Measurements from ENCODE around the gene HOXB6. TPM values are rescaled to one million over a fixed set of nuclear protein-coding genes. Genes with fewer than 3 reads are reported as not detected.
A peak's percentile ranks its signal among the peaks of the same experiment; 100 is the strongest.

Gene HOXB6
- total RNA-seq, 1 donor from 2014 or later = not detected

- H3K4me1 ChIP-seq (ENCODE audit: control insufficient read depth in 3 of 3, insufficient read depth in 3 of 3, low read length in 3 of 3) = peaks cover 12 to 15% (median 13%) of the 10 kb centered on the region in 3 donors
- no peak overlapping the region for H3K4me3 ChIP-seq (ENCODE audit: low read length in 3 of 3)
- H3K27me3 ChIP-seq (ENCODE audit: control insufficient read depth in 3 of 3, insufficient read depth in 3 of 3, low read length in 3 of 3) = peaks cover 96 to 99% (median 97%) of the 10 kb centered on the region in 3 donors
- H3K9me3 ChIP-seq (ENCODE audit: control insufficient read depth in 3 of 3, low read length in 3 of 3) = no peaks in the 10 kb centered on the region
- no peak overlapping the region for H3K27ac ChIP-seq (ENCODE audit: low read depth, low read length)
- H3K9ac ChIP-seq (ENCODE audit: low read depth in 1 of 3, low read length in 3 of 3) = no peak overlapping the region
- H3K36me3 ChIP-seq (ENCODE audit: control insufficient read depth in 3 of 3, insufficient read depth in 3 of 3, low read length in 3 of 3) = no peaks in the 10 kb centered on the region
Measured at GRCh38 chr17:48627623-48628521, 23.1 kb upstream of the HOXB6 start.

GRCh38 chr17:48627118-48627597 is 22.4 kb upstream of the HOXB6 start:
- no peak overlapping the region for H3K4me3 ChIP-seq (ENCODE audit: low read length in 3 of 3)
- no peaks in the 10 kb centered on the region for H3K36me3 ChIP-seq (ENCODE audit: control insufficient read depth in 3 of 3, insufficient read depth in 3 of 3, low read length in 3 of 3)
- H3K27me3 ChIP-seq (ENCODE audit: control insufficient read depth in 3 of 3, insufficient read depth in 3 of 3, low read length in 3 of 3) = peaks cover 96 to 99% (median 97%) of the 10 kb centered on the region in 3 donors
- H3K27ac ChIP-seq (ENCODE audit: low read depth, low read length) = no peak overlapping the region
- H3K9ac ChIP-seq (ENCODE audit: low read depth in 1 of 3, low read length in 3 of 3) = no peak overlapping the region
- H3K9me3 ChIP-seq (ENCODE audit: control insufficient read depth in 3 of 3, low read length in 3 of 3) = no peaks in the 10 kb centered on the region
- H3K4me1 ChIP-seq (ENCODE audit: control insufficient read depth in 3 of 3, insufficient read depth in 3 of 3, low read length in 3 of 3) = peaks cover 12 to 15% (median 13%) of the 10 kb centered on the region in 3 donors

- Histone ChIP-seq H3K9me3 (ENCODE audit: control insufficient read depth in 3 of 3, low read length in 3 of 3) (no peaks in the 10 kb centered on the region), H3K4me3 (ENCODE audit: low read length in 3 of 3) (peak within 1 kb of the TSS; percentile 43 to 57 (median 49)), H3K27me3 (ENCODE audit: control insufficient read depth in 3 of 3, insufficient read depth in 3 of 3, low read length in 3 of 3) (peaks cover 96 to 99% (median 97%) of the 10 kb centered on the region in 3 donors), H3K4me1 (ENCODE audit: control insufficient read depth in 3 of 3, insufficient read depth in 3 of 3, low read length in 3 of 3) (peaks cover 12 to 15% (median 13%) of the 10 kb centered on the region in 3 donors), H3K36me3 (ENCODE audit: control insufficient read depth in 3 of 3, insufficient read depth in 3 of 3, low read length in 3 of 3) (no peaks in the 10 kb centered on the region), H3K9ac (ENCODE audit: low read depth in 1 of 3, low read length in 3 of 3) (peak within 1 kb of the TSS in 2 of 3 donors; percentile 40 to 42), H3K27ac (ENCODE audit: low read depth, low read length) (no peak within 1 kb of the TSS)
Measured at GRCh38 chr17:48626245-48627117, 21.7 kb upstream of the HOXB6 start, which contains the start of gene HOXB9. HOXB9 (minus strand) TSS chr17:48626358; CDS start chr17:48626269, 89 bp downstream.

- Histone ChIP-seq H3K27me3 (ENCODE audit: control insufficient read depth in 3 of 3, insufficient read depth in 3 of 3, low read length in 3 of 3) (peaks cover 95 to 98% (median 96%) of the 10 kb centered on the region in 3 donors), H3K4me3 (ENCODE audit: low read length in 3 of 3) (peak overlapping the region; percentile 43 to 57 (median 49)), H3K4me1 (ENCODE audit: control insufficient read depth in 3 of 3, insufficient read depth in 3 of 3, low read length in 3 of 3) (peaks cover 12 to 15% (median 13%) of the 10 kb centered on the region in 3 donors), H3K9ac (ENCODE audit: low read depth in 1 of 3, low read length in 3 of 3) (peak overlapping the region in 1 of 3 donors; percentile 42), H3K36me3 (ENCODE audit: control insufficient read depth in 3 of 3, insufficient read depth in 3 of 3, low read length in 3 of 3) (no peaks in the 10 kb centered on the region), H3K9me3 (ENCODE audit: control insufficient read depth in 3 of 3, low read length in 3 of 3) (no peaks in the 10 kb centered on the region), H3K27ac (ENCODE audit: low read depth, low read length) (no peak overlapping the region)
Measured at GRCh38 chr17:48625495-48626244, 20.9 kb upstream of the HOXB6 start.

- Histone ChIP-seq H3K4me1 (ENCODE audit: control insufficient read depth in 3 of 3, insufficient read depth in 3 of 3, low read length in 3 of 3) (peaks cover 12 to 15% (median 13%) of the 10 kb centered on the region in 3 donors), H3K36me3 (ENCODE audit: control insufficient read depth in 3 of 3, insufficient read depth in 3 of 3, low read length in 3 of 3) (no peaks in the 10 kb centered on the region), H3K9ac (ENCODE audit: low read depth in 1 of 3, low read length in 3 of 3) (peak overlapping the region in 2 of 3 donors; percentile 40 to 42), H3K4me3 (ENCODE audit: low read length in 3 of 3) (peak overlapping the region; percentile 35 to 57 (median 43)), H3K27ac (ENCODE audit: low read depth, low read length) (no peak overlapping the region), H3K9me3 (ENCODE audit: control insufficient read depth in 3 of 3, low read length in 3 of 3) (no peaks in the 10 kb centered on the region), H3K27me3 (ENCODE audit: control insufficient read depth in 3 of 3, insufficient read depth in 3 of 3, low read length in 3 of 3) (peaks cover 95 to 97% (median 96%) of the 10 kb centered on the region in 3 donors)
Measured at GRCh38 chr17:48624544-48625494, 20.0 kb upstream of the HOXB6 start.

GRCh38 chr17:48624118-48624517 is 19.3 kb upstream of the HOXB6 start:
- Histone ChIP-seq H3K9ac (ENCODE audit: low read depth in 1 of 3, low read length in 3 of 3) (no peak overlapping the region), H3K9me3 (ENCODE audit: control insufficient read depth in 3 of 3, low read length in 3 of 3) (no peaks in the 10 kb centered on the region), H3K27me3 (ENCODE audit: control insufficient read depth in 3 of 3, insufficient read depth in 3 of 3, low read length in 3 of 3) (peaks cover 95 to 97% (median 95%) of the 10 kb centered on the region in 3 donors), H3K4me1 (ENCODE audit: control insufficient read depth in 3 of 3, insufficient read depth in 3 of 3, low read length in 3 of 3) (peaks cover 12 to 15% (median 13%) of the 10 kb centered on the region in 3 donors), H3K27ac (ENCODE audit: low read depth, low read length) (no peak overlapping the region), H3K36me3 (ENCODE audit: control insufficient read depth in 3 of 3, insufficient read depth in 3 of 3, low read length in 3 of 3) (no peaks in the 10 kb centered on the region), H3K4me3 (ENCODE audit: low read length in 3 of 3) (no peak overlapping the region)

GRCh38 chr17:48623583-48623982 is 18.8 kb upstream of the HOXB6 start:
- Histone ChIP-seq H3K4me1 (ENCODE audit: control insufficient read depth in 3 of 3, insufficient read depth in 3 of 3, low read length in 3 of 3) (peaks cover 12 to 17% (median 15%) of the 10 kb centered on the region in 3 donors), H3K9ac (ENCODE audit: low read depth in 1 of 3, low read length in 3 of 3) (no peak overlapping the region), H3K27ac (ENCODE audit: low read depth, low read length) (no peak overlapping the region), H3K4me3 (ENCODE audit: low read length in 3 of 3) (no peak overlapping the region), H3K9me3 (ENCODE audit: control insufficient read depth in 3 of 3, low read length in 3 of 3) (no peaks in the 10 kb centered on the region), H3K27me3 (ENCODE audit: control insufficient read depth in 3 of 3, insufficient read depth in 3 of 3, low read length in 3 of 3) (peaks cover 94 to 97% (median 94%) of the 10 kb centered on the region in 3 donors), H3K36me3 (ENCODE audit: control insufficient read depth in 3 of 3, insufficient read depth in 3 of 3, low read length in 3 of 3) (no peaks in the 10 kb centered on the region)

GRCh38 chr17:48622857-48623256 is 18.1 kb upstream of the HOXB6 start:
- Histone ChIP-seq H3K9me3 (ENCODE audit: control insufficient read depth in 3 of 3, low read length in 3 of 3) (no peaks in the 10 kb centered on the region), H3K4me3 (ENCODE audit: low read length in 3 of 3) (no peak overlapping the region), H3K27me3 (ENCODE audit: control insufficient read depth in 3 of 3, insufficient read depth in 3 of 3, low read length in 3 of 3) (peaks cover 93 to 96% (median 93%) of the 10 kb centered on the region in 3 donors), H3K9ac (ENCODE audit: low read depth in 1 of 3, low read length in 3 of 3) (no peak overlapping the region), H3K27ac (ENCODE audit: low read depth, low read length) (no peak overlapping the region), H3K4me1 (ENCODE audit: control insufficient read depth in 3 of 3, insufficient read depth in 3 of 3, low read length in 3 of 3) (peaks cover 12 to 23% (median 20%) of the 10 kb centered on the region in 3 donors), H3K36me3 (ENCODE audit: control insufficient read depth in 3 of 3, insufficient read depth in 3 of 3, low read length in 3 of 3) (no peaks in the 10 kb centered on the region)
